Endothelial cell of umbilical vein (primary cell): ENCODE data around the gene MAP3K13. TPM values are rescaled to one million over a fixed set of nuclear protein-coding genes. Genes with fewer than 3 reads are reported as not detected.

Source experiments
- BruUV-seq: library from RNA; stranded (reverse); fragments of 400-500 nt; replicated peaks from 2 replicates; lab custom pipeline; 2021; lab: Mats Ljungman, UMichigan
- CTCF ChIA-PET: fragments of 300-600, 350-600 bp; sonication (Branson Sonifier 250); formaldehyde crosslinking; loops from one replicate; lab custom pipeline; 2021; ENCODE audit warnings: antibody characterized with exemption, inconsistent platforms; lab: Charles Lee
- POLR2A ChIA-PET: fragments of 300-600, 350-600 bp; sonication (Branson Sonifier 250); formaldehyde crosslinking; loops from one replicate; lab custom pipeline; 2021; ENCODE audit warnings: antibody characterized with exemption, inconsistent platforms; lab: Charles Lee
- DNase-seq: peaks from one replicate; pipeline ENCODE4 v3.0.0-alpha.2; 2011; ENCODE audit warnings: low read depth, low spot score
- FAIRE-seq: peaks from 2 replicates; lab custom pipeline; 2011; peaks lifted over from hg19 to GRCh38; lab: Jason Lieb, UNC
- H2AFZ ChIP-seq: 2 replicates; pipeline ENCODE4 v1.6.0; 2012; ENCODE audit warnings: low read depth, low read length, control low read depth, inconsistent platforms
- H3K27ac ChIP-seq: 2 replicates; pipeline ENCODE4 v1.5.1; 2011; ENCODE audit warnings: low read depth, mild to moderate bottlenecking, control low read depth, low read length, moderate library complexity; ENCODE audit not compliant: insufficient read depth
- H3K27me3 ChIP-seq, 2 experiments: 2 replicates each; pipeline versions ENCODE4 v1.6.0 to v1.6.1; 2011; ENCODE audit warnings: low read length in 2 of 2, mixed read lengths in 1 of 2; ENCODE audit not compliant: control insufficient read depth in 2 of 2, insufficient read depth in 2 of 2
- H3K36me3 ChIP-seq, 2 experiments: 2 replicates in 1 of 2; 3 replicates in 1 of 2; pipeline ENCODE4 v1.5.1; 2011; ENCODE audit warnings: low read length in 2 of 2, mild to moderate bottlenecking in 1 of 2, moderate library complexity in 1 of 2; ENCODE audit not compliant: control insufficient read depth in 2 of 2, insufficient read depth in 2 of 2; ENCODE audit errors: extremely low read depth in 1 of 2
- H3K4me1 ChIP-seq: 3 replicates; pipeline ENCODE4 v1.5.1; 2011; ENCODE audit warnings: mild to moderate bottlenecking, low read length; ENCODE audit not compliant: control insufficient read depth, insufficient read depth; ENCODE audit errors: extremely low read depth
- H3K4me2 ChIP-seq: 2 replicates; pipeline ENCODE4 v1.6.1; 2011; ENCODE audit warnings: low read length, control low read depth, mixed read lengths; ENCODE audit not compliant: insufficient read depth
- H3K4me3 ChIP-seq, 3 experiments: fragments of 200-600 bp in 1 of 3; sonication (generic), shearing (Covaris generic) in 1 of 3; replicated peaks in 1 of 3; 2 replicates each; pipeline ENCODE4 v1.5.1; 2011 to 2016; ENCODE audit warnings: control low read depth in 3 of 3, low read length in 3 of 3, mild to moderate bottlenecking in 2 of 3, inconsistent platforms in 1 of 3, low read depth in 1 of 3, moderate library complexity in 1 of 3; ENCODE audit not compliant: insufficient read depth in 1 of 3
- H3K79me2 ChIP-seq: 2 replicates; pipeline ENCODE4 v1.6.0; 2012; ENCODE audit warnings: low read length, inconsistent platforms; ENCODE audit not compliant: control insufficient read depth, insufficient read depth
- H3K9ac ChIP-seq: replicated peaks from 2 replicates; pipeline ENCODE3; 2011; ENCODE audit warnings: low read length, control low read depth; ENCODE audit not compliant: insufficient read depth; ENCODE audit errors: extremely low read depth
- H3K9me1 ChIP-seq: replicated peaks from 3 replicates; pipeline ENCODE4 v1.6.0; 2011; ENCODE audit warnings: mild to moderate bottlenecking, low read length; ENCODE audit not compliant: control insufficient read depth, insufficient read depth; ENCODE audit errors: extremely low read depth
- H3K9me3 ChIP-seq: replicated peaks from 2 replicates; pipeline ENCODE4 v1.5.1; 2012; ENCODE audit warnings: low read length, inconsistent platforms; ENCODE audit not compliant: control insufficient read depth, insufficient read depth
- H4K20me1 ChIP-seq: replicated peaks from 2 replicates; pipeline ENCODE3; 2011; ENCODE audit warnings: mild to moderate bottlenecking, low read length; ENCODE audit not compliant: control insufficient read depth, insufficient read depth; ENCODE audit errors: extremely low read depth
- EZH2 ChIP-seq: IDR thresholded peaks from 2 replicates; pipeline ENCODE4 v1.6.1; 2012; ENCODE audit warnings: borderline replicate concordance, low read depth, mild to moderate bottlenecking, moderate library complexity, low read length, inconsistent platforms; ENCODE audit not compliant: severe bottlenecking
- FOS ChIP-seq: IDR thresholded peaks from 2 replicates; pipeline ENCODE4 v1.6.1; 2011; ENCODE audit warnings: mild to moderate bottlenecking, low read length, moderate library complexity, borderline replicate concordance; ENCODE audit not compliant: insufficient read depth
- GATA2 ChIP-seq: IDR thresholded peaks from 2 replicates; pipeline ENCODE4 v1.7.0; 2011; ENCODE audit warnings: low read depth, mild to moderate bottlenecking, moderate library complexity, mixed read lengths, low read length; ENCODE audit not compliant: insufficient read length, insufficient read depth
- JUN ChIP-seq: IDR thresholded peaks from 2 replicates; pipeline ENCODE4 v1.6.1; 2011; ENCODE audit warnings: borderline replicate concordance, low read depth; ENCODE audit not compliant: insufficient read length, insufficient read depth
- MYC ChIP-seq: IDR thresholded peaks from one replicate; pipeline ENCODE4 v1.6.1; 2011; ENCODE audit warnings: mild to moderate bottlenecking, low read depth, low read length
- POLR2A ChIP-seq: IDR thresholded peaks from 2 replicates; pipeline ENCODE4 v1.6.1; 2012; ENCODE audit warnings: low read depth, mild to moderate bottlenecking, control low read depth, low read length
- POLR2AphosphoS5 ChIP-seq: IDR thresholded peaks from 2 replicates; pipeline ENCODE4 v1.6.1; 2012; ENCODE audit warnings: low read depth, mild to moderate bottlenecking, control low read depth, low read length, moderate library complexity; ENCODE audit not compliant: insufficient read depth
- dilution Hi-C: fragments of 300-500 bp; cut with MboI; formaldehyde crosslinking; loops from one replicate; pipeline ENCODE4 v1.15.0; 2019; ENCODE audit warnings: low sequenced_read_pairs; ENCODE audit not compliant: extremely low pct_ligation_motif_present
- intact Hi-C: fragments of 100-400 bp; cut with micrococcal nuclease; formaldehyde crosslinking; loops from one replicate; pipeline ENCODE4 v1.10.0; 2022
- polyA plus RNA-seq, 4 experiments: library from polyadenylated mRNA; depleted of rRNA in 3 of 4; stranded (reverse) in 3 of 4; unstranded in 1 of 4; fragments of >200 nt; gene quantifications; 2 replicates each; pipeline versions ENCODE4 v1.2.1 to v1.2.3, GENCODE V29; 2011 to 2012; ENCODE audit warnings: missing spikeins in 1 of 4
- total RNA-seq: library from RNA; stranded (reverse); gene quantifications from 2 replicates; pipeline ENCODE4 v1.2.3, GENCODE V29; 2021
- TF ChIP-seq, protein P1 (sequence below): IDR thresholded peaks from 2 replicates; pipeline ENCODE4 v1.6.1; 2011; ENCODE audit not compliant: insufficient read depth, insufficient read length
- TF ChIP-seq, protein P2 (sequence below), 2 donors: IDR thresholded peaks; 1 replicate in 1 of 2; 2 replicates in 1 of 2; pipeline ENCODE4 v1.5.1; 2011; ENCODE audit warnings: low read length in 2 of 2, mild to moderate bottlenecking in 2 of 2, moderate library complexity in 2 of 2, control low read depth in 1 of 2, inconsistent platforms in 1 of 2, low read depth in 1 of 2; ENCODE audit not compliant: insufficient read depth in 1 of 2; ENCODE audit errors: extremely low read depth in 1 of 2

Gene MAP3K13
- total and polyA plus RNA-seq, 2 donors (not counting 3 experiments of a cell fraction or from before 2014, with no cell fraction given) = 6.2 to 15.4 TPM

DNA sequence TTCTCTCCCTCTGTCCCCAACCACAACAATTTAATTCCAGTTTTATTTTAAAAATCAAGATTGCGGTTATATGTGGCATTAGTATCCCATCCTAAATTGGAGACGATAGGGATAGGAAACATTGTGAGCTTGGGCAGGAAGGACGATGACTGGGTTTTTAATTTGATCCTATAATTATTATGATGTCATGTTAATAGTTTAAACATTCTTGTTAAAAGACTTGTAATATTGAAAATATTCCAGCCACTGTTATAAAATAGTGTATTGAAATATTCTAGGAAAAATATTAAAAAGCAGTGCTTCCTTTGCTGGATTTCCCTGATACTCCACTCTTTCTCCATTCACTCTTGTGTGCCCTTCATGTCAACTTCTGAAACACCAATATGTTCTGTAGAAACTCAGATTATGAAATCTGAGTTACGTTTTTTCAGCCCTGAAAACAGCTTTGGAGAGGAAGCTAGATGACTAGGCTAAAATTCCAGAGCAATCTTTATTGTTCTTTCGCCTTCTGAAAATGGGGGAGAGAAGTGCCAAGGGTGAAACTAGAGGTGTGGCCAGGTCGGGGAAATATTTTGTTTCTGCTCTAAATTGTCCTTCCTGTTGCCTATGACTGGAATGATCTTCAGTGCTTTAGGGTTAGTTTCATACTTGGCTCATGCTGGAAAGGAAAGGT is 46.1 kb upstream of the MAP3K13 start:
- peak overlapping the region; percentile 38 for H3K27ac ChIP-seq
- H3K4me1 ChIP-seq = peaks cover 9% of the 10 kb centered on the region
- dilution Hi-C loops = no loop called here
- peak overlapping the region; percentile 85 for H2AFZ ChIP-seq
- POLR2A ChIA-PET = no interaction called here
- CTCF ChIA-PET = interaction anchor here (2.0 kb wide), 1 partner anchor 9 kb away, joined by 14 read pairs; no protein-coding TSS in a partner anchor
- no peaks in the 10 kb centered on the region for H3K27me3 ChIP-seq
- TSS peak; percentile 52 for BruUV-seq
- H3K36me3 ChIP-seq = no peaks in the 10 kb centered on the region
- no peaks in the 10 kb centered on the region for H3K9me1 ChIP-seq
- H4K20me1 ChIP-seq = no peaks in the 10 kb centered on the region
- H3K4me3 ChIP-seq = peak overlapping the region in 1 of 3 experiments; percentile 36
- DNase-seq = peak; percentile 70
- peak overlapping the region; percentile 87 for H3K4me2 ChIP-seq
- intact Hi-C loops = no loop called here
- H3K79me2 ChIP-seq = no peaks in the 10 kb centered on the region
- TF ChIP-seq POLR2A = no peak
- TF ChIP-seq, protein P1, sequence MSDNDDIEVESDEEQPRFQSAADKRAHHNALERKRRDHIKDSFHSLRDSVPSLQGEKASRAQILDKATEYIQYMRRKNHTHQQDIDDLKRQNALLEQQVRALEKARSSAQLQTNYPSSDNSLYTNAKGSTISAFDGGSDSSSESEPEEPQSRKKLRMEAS = no peak
- no peak for TF ChIP-seq EZH2
- TF ChIP-seq, protein P2, sequence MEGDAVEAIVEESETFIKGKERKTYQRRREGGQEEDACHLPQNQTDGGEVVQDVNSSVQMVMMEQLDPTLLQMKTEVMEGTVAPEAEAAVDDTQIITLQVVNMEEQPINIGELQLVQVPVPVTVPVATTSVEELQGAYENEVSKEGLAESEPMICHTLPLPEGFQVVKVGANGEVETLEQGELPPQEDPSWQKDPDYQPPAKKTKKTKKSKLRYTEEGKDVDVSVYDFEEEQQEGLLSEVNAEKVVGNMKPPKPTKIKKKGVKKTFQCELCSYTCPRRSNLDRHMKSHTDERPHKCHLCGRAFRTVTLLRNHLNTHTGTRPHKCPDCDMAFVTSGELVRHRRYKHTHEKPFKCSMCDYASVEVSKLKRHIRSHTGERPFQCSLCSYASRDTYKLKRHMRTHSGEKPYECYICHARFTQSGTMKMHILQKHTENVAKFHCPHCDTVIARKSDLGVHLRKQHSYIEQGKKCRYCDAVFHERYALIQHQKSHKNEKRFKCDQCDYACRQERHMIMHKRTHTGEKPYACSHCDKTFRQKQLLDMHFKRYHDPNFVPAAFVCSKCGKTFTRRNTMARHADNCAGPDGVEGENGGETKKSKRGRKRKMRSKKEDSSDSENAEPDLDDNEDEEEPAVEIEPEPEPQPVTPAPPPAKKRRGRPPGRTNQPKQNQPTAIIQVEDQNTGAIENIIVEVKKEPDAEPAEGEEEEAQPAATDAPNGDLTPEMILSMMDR (IDR thresholded peaks at IDR 0.05; ENCODE audit: extremely low read depth in 1 of 2, insufficient read depth in 1 of 2, low read depth in 1 of 2, low read length in 2 of 2) = no peak
- no peak for TF ChIP-seq FOS
- TF ChIP-seq GATA2 = no peak
- TF ChIP-seq JUN = no peak
- TF ChIP-seq POLR2AphosphoS5 = no peak
- no peak for TF ChIP-seq MYC
- H3K9me3 ChIP-seq = no peaks in the 10 kb centered on the region
- H3K9ac ChIP-seq = peak overlapping the region; percentile 28
- peak; percentile 73 for FAIRE-seq
